Endothelial cell of umbilical vein (primary cell): ENCODE results near the gene MRTFA. TPM values are rescaled to one million over a fixed set of nuclear protein-coding genes. Genes with fewer than 3 reads are reported as not detected.

Experiments
- BruUV-seq: library from RNA; stranded (reverse); fragments of 400-500 nt; replicated peaks from 2 replicates; lab custom pipeline; 2021; lab: Mats Ljungman, UMichigan
- CTCF ChIA-PET: fragments of 300-600, 350-600 bp; sonication (Branson Sonifier 250); formaldehyde crosslinking; loops from one replicate; lab custom pipeline; 2021; ENCODE audit warnings: antibody characterized with exemption, inconsistent platforms; lab: Charles Lee
- POLR2A ChIA-PET: fragments of 300-600, 350-600 bp; sonication (Branson Sonifier 250); formaldehyde crosslinking; loops from one replicate; lab custom pipeline; 2021; ENCODE audit warnings: antibody characterized with exemption, inconsistent platforms; lab: Charles Lee
- DNase-seq: peaks from one replicate; pipeline ENCODE4 v3.0.0-alpha.2; 2011; ENCODE audit warnings: low read depth, low spot score
- FAIRE-seq: peaks from 2 replicates; lab custom pipeline; 2011; peaks lifted over from hg19 to GRCh38; lab: Jason Lieb, UNC
- H2AFZ ChIP-seq: 2 replicates; pipeline ENCODE4 v1.6.0; 2012; ENCODE audit warnings: low read depth, low read length, control low read depth, inconsistent platforms
- H3K27ac ChIP-seq: 2 replicates; pipeline ENCODE4 v1.5.1; 2011; ENCODE audit warnings: low read depth, mild to moderate bottlenecking, control low read depth, low read length, moderate library complexity; ENCODE audit not compliant: insufficient read depth
- H3K27me3 ChIP-seq, 2 experiments: 2 replicates each; pipeline versions ENCODE4 v1.6.0 to v1.6.1; 2011; ENCODE audit warnings: low read length in 2 of 2, mixed read lengths in 1 of 2; ENCODE audit not compliant: control insufficient read depth in 2 of 2, insufficient read depth in 2 of 2
- H3K36me3 ChIP-seq, 2 experiments: 2 replicates in 1 of 2; 3 replicates in 1 of 2; pipeline ENCODE4 v1.5.1; 2011; ENCODE audit warnings: low read length in 2 of 2, mild to moderate bottlenecking in 1 of 2, moderate library complexity in 1 of 2; ENCODE audit not compliant: control insufficient read depth in 2 of 2, insufficient read depth in 2 of 2; ENCODE audit errors: extremely low read depth in 1 of 2
- H3K4me1 ChIP-seq: 3 replicates; pipeline ENCODE4 v1.5.1; 2011; ENCODE audit warnings: mild to moderate bottlenecking, low read length; ENCODE audit not compliant: control insufficient read depth, insufficient read depth; ENCODE audit errors: extremely low read depth
- H3K4me2 ChIP-seq: 2 replicates; pipeline ENCODE4 v1.6.1; 2011; ENCODE audit warnings: low read length, control low read depth, mixed read lengths; ENCODE audit not compliant: insufficient read depth
- H3K4me3 ChIP-seq, 3 experiments: fragments of 200-600 bp in 1 of 3; sonication (generic), shearing (Covaris generic) in 1 of 3; replicated peaks in 1 of 3; 2 replicates each; pipeline ENCODE4 v1.5.1; 2011 to 2016; ENCODE audit warnings: control low read depth in 3 of 3, low read length in 3 of 3, mild to moderate bottlenecking in 2 of 3, inconsistent platforms in 1 of 3, low read depth in 1 of 3, moderate library complexity in 1 of 3; ENCODE audit not compliant: insufficient read depth in 1 of 3
- H3K79me2 ChIP-seq: 2 replicates; pipeline ENCODE4 v1.6.0; 2012; ENCODE audit warnings: low read length, inconsistent platforms; ENCODE audit not compliant: control insufficient read depth, insufficient read depth
- H3K9ac ChIP-seq: replicated peaks from 2 replicates; pipeline ENCODE3; 2011; ENCODE audit warnings: low read length, control low read depth; ENCODE audit not compliant: insufficient read depth; ENCODE audit errors: extremely low read depth
- H3K9me1 ChIP-seq: replicated peaks from 3 replicates; pipeline ENCODE4 v1.6.0; 2011; ENCODE audit warnings: mild to moderate bottlenecking, low read length; ENCODE audit not compliant: control insufficient read depth, insufficient read depth; ENCODE audit errors: extremely low read depth
- H3K9me3 ChIP-seq: replicated peaks from 2 replicates; pipeline ENCODE4 v1.5.1; 2012; ENCODE audit warnings: low read length, inconsistent platforms; ENCODE audit not compliant: control insufficient read depth, insufficient read depth
- H4K20me1 ChIP-seq: replicated peaks from 2 replicates; pipeline ENCODE3; 2011; ENCODE audit warnings: mild to moderate bottlenecking, low read length; ENCODE audit not compliant: control insufficient read depth, insufficient read depth; ENCODE audit errors: extremely low read depth
- CTCF ChIP-seq, 2 donors: IDR thresholded peaks; 1 replicate in 1 of 2; 2 replicates in 1 of 2; pipeline ENCODE4 v1.5.1; 2011; ENCODE audit warnings: low read length in 2 of 2, mild to moderate bottlenecking in 2 of 2, moderate library complexity in 2 of 2, control low read depth in 1 of 2, inconsistent platforms in 1 of 2, low read depth in 1 of 2; ENCODE audit not compliant: insufficient read depth in 1 of 2; ENCODE audit errors: extremely low read depth in 1 of 2
- EZH2 ChIP-seq: IDR thresholded peaks from 2 replicates; pipeline ENCODE4 v1.6.1; 2012; ENCODE audit warnings: borderline replicate concordance, low read depth, mild to moderate bottlenecking, moderate library complexity, low read length, inconsistent platforms; ENCODE audit not compliant: severe bottlenecking
- FOS ChIP-seq: IDR thresholded peaks from 2 replicates; pipeline ENCODE4 v1.6.1; 2011; ENCODE audit warnings: mild to moderate bottlenecking, low read length, moderate library complexity, borderline replicate concordance; ENCODE audit not compliant: insufficient read depth
- GATA2 ChIP-seq: IDR thresholded peaks from 2 replicates; pipeline ENCODE4 v1.7.0; 2011; ENCODE audit warnings: low read depth, mild to moderate bottlenecking, moderate library complexity, mixed read lengths, low read length; ENCODE audit not compliant: insufficient read length, insufficient read depth
- JUN ChIP-seq: IDR thresholded peaks from 2 replicates; pipeline ENCODE4 v1.6.1; 2011; ENCODE audit warnings: borderline replicate concordance, low read depth; ENCODE audit not compliant: insufficient read length, insufficient read depth
- MAX ChIP-seq: IDR thresholded peaks from 2 replicates; pipeline ENCODE4 v1.6.1; 2011; ENCODE audit not compliant: insufficient read depth, insufficient read length
- MYC ChIP-seq: IDR thresholded peaks from one replicate; pipeline ENCODE4 v1.6.1; 2011; ENCODE audit warnings: mild to moderate bottlenecking, low read depth, low read length
- POLR2A ChIP-seq: IDR thresholded peaks from 2 replicates; pipeline ENCODE4 v1.6.1; 2012; ENCODE audit warnings: low read depth, mild to moderate bottlenecking, control low read depth, low read length
- POLR2AphosphoS5 ChIP-seq: IDR thresholded peaks from 2 replicates; pipeline ENCODE4 v1.6.1; 2012; ENCODE audit warnings: low read depth, mild to moderate bottlenecking, control low read depth, low read length, moderate library complexity; ENCODE audit not compliant: insufficient read depth
- dilution Hi-C: fragments of 300-500 bp; cut with MboI; formaldehyde crosslinking; loops from one replicate; pipeline ENCODE4 v1.15.0; 2019; ENCODE audit warnings: low sequenced_read_pairs; ENCODE audit not compliant: extremely low pct_ligation_motif_present
- intact Hi-C: fragments of 100-400 bp; cut with micrococcal nuclease; formaldehyde crosslinking; loops from one replicate; pipeline ENCODE4 v1.10.0; 2022
- polyA plus RNA-seq, 4 experiments: library from polyadenylated mRNA; depleted of rRNA in 3 of 4; stranded (reverse) in 3 of 4; unstranded in 1 of 4; fragments of >200 nt; gene quantifications; 2 replicates each; pipeline versions ENCODE4 v1.2.1 to v1.2.3, GENCODE V29; 2011 to 2012; ENCODE audit warnings: missing spikeins in 1 of 4
- total RNA-seq: library from RNA; stranded (reverse); gene quantifications from 2 replicates; pipeline ENCODE4 v1.2.3, GENCODE V29; 2021

Gene MRTFA
- total and polyA plus RNA-seq, 2 donors (not counting 3 experiments of a cell fraction or from before 2014, with no cell fraction given) = 13.6 to 44.1 TPM

- dilution Hi-C loops (loop anchor here (10.0 kb wide), 1 partner anchor 106 kb away; no protein-coding TSS in a partner anchor), intact Hi-C loops (no loop called here)
- H3K27me3 ChIP-seq = no peaks in the 10 kb centered on the region
- peaks cover under 1% of the 10 kb centered on the region for H3K79me2 ChIP-seq
- BruUV-seq = no TSS peak
- no peak for FAIRE-seq
- no peaks in the 10 kb centered on the region for H3K36me3 ChIP-seq
- no peak overlapping the region for H2AFZ ChIP-seq
- DNase-seq = no peak
- no peak overlapping the region for H3K4me3 ChIP-seq
- ChIA-PET CTCF (interaction anchor here (2.0 kb wide), 1 partner anchor 116 kb away, joined by 7 read pairs; no protein-coding TSS in a partner anchor), POLR2A (no interaction called here)
- no peaks in the 10 kb centered on the region for H3K9me3 ChIP-seq
- H3K4me1 ChIP-seq = peaks cover 9% of the 10 kb centered on the region
- no peak overlapping the region for H3K9ac ChIP-seq
- no peaks in the 10 kb centered on the region for H4K20me1 ChIP-seq
- H3K4me2 ChIP-seq = no peak overlapping the region
- H3K27ac ChIP-seq = no peak overlapping the region
- TF ChIP-seq POLR2A = no peak
- no peaks in the 10 kb centered on the region for H3K9me1 ChIP-seq
Measured at GRCh38 chr22:40641269-40641668, 4.8 kb upstream of the MRTFA start.

- Histone ChIP-seq H3K9ac (no peak overlapping the region), H3K4me1 (peaks cover 21% of the 10 kb centered on the region), H4K20me1 (no peaks in the 10 kb centered on the region), H3K79me2 (peaks cover 27% of the 10 kb centered on the region), H3K9me3 (no peaks in the 10 kb centered on the region), H2AFZ (no peak overlapping the region), H3K36me3 (no peaks in the 10 kb centered on the region), H3K27me3 (no peaks in the 10 kb centered on the region), H3K27ac (no peak overlapping the region), H3K9me1 (no peaks in the 10 kb centered on the region), H3K4me2 (no peak overlapping the region), H3K4me3 (no peak overlapping the region)
- dilution Hi-C loops (no loop called here), intact Hi-C loops (loop anchor here (5.0 kb wide), 1 partner anchor 461 kb away; the partner anchor contains the start of gene TNRC6B)
- no TSS peak for BruUV-seq
- FAIRE-seq (no peak), DNase-seq (no peak)
- POLR2A ChIA-PET = interaction anchor here (0.6 kb wide), 1 partner anchor 13 kb away, joined by 3 read pairs; no protein-coding TSS in a partner anchor
- CTCF ChIA-PET = interaction anchor here (2.9 kb wide), 1 partner anchor 8 kb away, joined by 12 read pairs; no protein-coding TSS in a partner anchor
- TF ChIP-seq GATA2 (no peak), JUN (no peak), POLR2A (no peak), EZH2 (no peak), MAX (no peak), POLR2AphosphoS5 (no peak), MYC (no peak), FOS (no peak), CTCF (IDR thresholded peaks at IDR 0.05; ENCODE audit: extremely low read depth in 1 of 2, insufficient read depth in 1 of 2, low read depth in 1 of 2, low read length in 2 of 2) (no peak)
Measured at GRCh38 chr22:40638261-40638660, 1.7 kb upstream of the MRTFA start.
